SJCRH30 (cell line): ENCODE data around the gene PDE6B. TPM values are rescaled to one million over a fixed set of nuclear protein-coding genes. Genes with fewer than 3 reads are reported as not detected.
"Not testable (repeated sequence)": the region's sequence is repeated elsewhere in the genome, so short reads cannot be mapped to it uniquely, and the experiment has no call there.

Experiments used
- DNase-seq, 2 experiments: peaks; one replicate each; pipeline ENCODE4 v3.0.0-alpha.2; 2015 to 2020
- H3K27ac ChIP-seq: fragments of 250-450 bp; sonication (Bioruptor Pico); 2 replicates; pipeline ENCODE4 v1.5.1; 2020; ENCODE audit warnings: mild to moderate bottlenecking, moderate library complexity
- H3K27me3 ChIP-seq: fragments of 250-450 bp; sonication (Bioruptor Pico); 2 replicates; pipeline ENCODE4 v1.5.1; 2020; ENCODE audit warnings: mild to moderate bottlenecking, moderate library complexity
- H3K36me3 ChIP-seq: fragments of 250-450 bp; sonication (Bioruptor Pico); 2 replicates; pipeline ENCODE4 v1.5.1; 2020; ENCODE audit warnings: mild to moderate bottlenecking, moderate library complexity
- H3K4me1 ChIP-seq: fragments of 250-450 bp; sonication (Bioruptor Pico); 2 replicates; pipeline ENCODE4 v1.5.1; 2020; ENCODE audit warnings: mild to moderate bottlenecking, moderate library complexity
- H3K4me3 ChIP-seq: fragments of 250-450 bp; sonication (Bioruptor Pico); 2 replicates; pipeline ENCODE4 v1.5.1; 2020; ENCODE audit warnings: mild to moderate bottlenecking, moderate library complexity
- H3K9me3 ChIP-seq: fragments of 250-450 bp; sonication (Bioruptor Pico); replicated peaks from 2 replicates; pipeline ENCODE4 v1.5.1; 2020; ENCODE audit warnings: mild to moderate bottlenecking, moderate library complexity
- total RNA-seq: library from RNA; depleted of rRNA; stranded (reverse); fragments of >200 nt; shearing (Covaris generic); gene quantifications from 2 replicates; pipeline ENCODE4 v1.2.3, GENCODE V29; 2014

PDE6B gene
- total RNA-seq, 1 experiment from 2014 or later: not detected

GRCh38 chr4:661231-661630 is 35.9 kb downstream of the PDE6B start:
- H3K27me3 ChIP-seq: no peaks in the 10 kb centered on the region
- no peaks in the 10 kb centered on the region for H3K4me1 ChIP-seq
- no peaks in the 10 kb centered on the region for H3K36me3 ChIP-seq
- no peak for DNase-seq
- no peaks in the 10 kb centered on the region for H3K9me3 ChIP-seq
- no peak overlapping the region for H3K4me3 ChIP-seq
- H3K27ac ChIP-seq: no peak overlapping the region

DNA sequence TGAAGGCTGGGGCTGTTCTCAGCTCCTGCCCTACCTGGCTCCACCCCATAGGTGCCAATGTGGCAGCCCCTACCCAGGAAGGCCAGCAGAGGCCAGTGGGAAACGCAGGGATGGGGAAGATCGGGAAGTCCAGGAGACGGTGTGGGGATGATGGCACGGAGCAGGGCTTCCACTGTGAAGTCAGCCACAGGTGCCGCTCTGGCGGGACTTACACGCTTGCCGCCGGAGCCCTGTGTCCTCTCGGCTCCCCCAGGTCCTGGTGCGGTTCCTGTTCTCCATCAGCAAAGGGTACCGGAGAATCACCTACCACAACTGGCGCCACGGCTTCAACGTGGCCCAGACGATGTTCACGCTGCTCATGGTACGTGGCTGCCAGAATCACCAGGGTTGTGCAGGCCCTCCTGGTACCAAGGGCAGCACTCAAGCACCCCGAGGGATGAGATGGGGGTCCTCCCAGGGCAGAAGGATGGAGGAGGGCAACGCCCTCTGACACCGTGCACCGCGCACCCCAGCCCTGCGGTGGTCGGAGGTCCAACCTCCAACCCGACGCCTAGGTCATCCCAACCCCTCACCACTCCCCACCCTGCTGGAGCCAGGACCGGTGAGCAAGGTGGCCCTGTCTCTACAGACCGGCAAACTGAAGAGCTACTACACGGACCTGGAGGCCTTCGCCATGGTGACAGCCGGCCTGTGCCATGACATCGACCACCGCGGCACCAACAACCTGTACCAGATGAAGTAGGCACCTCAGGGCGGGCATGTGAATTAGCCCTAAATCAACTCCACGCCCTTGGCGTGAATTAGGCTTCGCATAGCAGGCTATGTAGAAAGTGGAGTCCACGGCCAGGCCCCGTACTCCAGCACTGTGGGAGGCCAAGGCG is 36.7 kb downstream of the PDE6B start:
- no peak for DNase-seq
- no peak overlapping the region for H3K4me3 ChIP-seq
- H3K4me1 ChIP-seq: no peaks in the 10 kb centered on the region
- no peaks in the 10 kb centered on the region for H3K9me3 ChIP-seq
- no peak overlapping the region for H3K27ac ChIP-seq
- no peaks in the 10 kb centered on the region for H3K27me3 ChIP-seq
- H3K36me3 ChIP-seq: no peaks in the 10 kb centered on the region

GRCh38 chr4:663046-663437 is 37.7 kb downstream of the PDE6B start:
- H3K4me1 ChIP-seq: no peaks in the 10 kb centered on the region
- no peak for DNase-seq
- H3K27me3 ChIP-seq: no peaks in the 10 kb centered on the region
- no peak overlapping the region for H3K27ac ChIP-seq
- no peaks in the 10 kb centered on the region for H3K9me3 ChIP-seq
- H3K4me3 ChIP-seq: no peak overlapping the region
- no peaks in the 10 kb centered on the region for H3K36me3 ChIP-seq

GRCh38 chr4:663438-664428 is 38.4 kb downstream of the PDE6B start:
- no peaks in the 10 kb centered on the region for H3K4me1 ChIP-seq
- H3K27me3 ChIP-seq: no peaks in the 10 kb centered on the region
- no peak overlapping the region for H3K27ac ChIP-seq
- DNase-seq: no peak
- no peaks in the 10 kb centered on the region for H3K36me3 ChIP-seq
- no peaks in the 10 kb centered on the region for H3K9me3 ChIP-seq
- H3K4me3 ChIP-seq: no peak overlapping the region

DNA sequence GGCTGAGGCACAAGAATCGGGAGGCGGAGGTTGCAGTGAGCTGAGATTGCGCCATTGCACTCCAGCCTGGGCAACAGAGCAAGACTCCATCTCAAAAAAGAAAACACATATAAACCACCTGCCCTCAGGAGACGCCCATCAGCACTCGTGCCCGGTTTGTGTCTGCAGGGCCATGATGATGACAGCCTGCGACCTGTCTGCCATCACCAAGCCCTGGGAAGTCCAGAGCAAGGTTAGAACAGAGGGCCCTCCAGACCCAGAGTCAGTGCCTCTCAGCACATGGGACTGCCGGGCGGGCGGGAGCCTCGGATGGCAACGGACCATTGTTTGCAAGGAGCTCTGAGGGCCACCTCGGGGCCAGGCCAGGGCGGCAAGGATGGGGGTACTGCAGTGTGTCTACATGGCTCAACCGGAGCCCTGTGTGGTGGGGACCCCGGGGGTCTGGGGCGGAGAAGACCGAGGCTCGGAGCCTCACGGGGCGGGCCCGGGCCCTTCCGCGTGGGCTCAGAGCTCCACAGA is 39.4 kb downstream of the PDE6B start:
- no peak for DNase-seq
- no peaks in the 10 kb centered on the region for H3K36me3 ChIP-seq
- no peak overlapping the region for H3K4me3 ChIP-seq
- H3K27me3 ChIP-seq: no peaks in the 10 kb centered on the region
- no peak overlapping the region for H3K27ac ChIP-seq
- no peaks in the 10 kb centered on the region for H3K4me1 ChIP-seq
- no peaks in the 10 kb centered on the region for H3K9me3 ChIP-seq

GRCh38 chr4:665381-665750 is 40.0 kb downstream of the PDE6B start:
- H3K4me3 ChIP-seq: no peak overlapping the region

DNA sequence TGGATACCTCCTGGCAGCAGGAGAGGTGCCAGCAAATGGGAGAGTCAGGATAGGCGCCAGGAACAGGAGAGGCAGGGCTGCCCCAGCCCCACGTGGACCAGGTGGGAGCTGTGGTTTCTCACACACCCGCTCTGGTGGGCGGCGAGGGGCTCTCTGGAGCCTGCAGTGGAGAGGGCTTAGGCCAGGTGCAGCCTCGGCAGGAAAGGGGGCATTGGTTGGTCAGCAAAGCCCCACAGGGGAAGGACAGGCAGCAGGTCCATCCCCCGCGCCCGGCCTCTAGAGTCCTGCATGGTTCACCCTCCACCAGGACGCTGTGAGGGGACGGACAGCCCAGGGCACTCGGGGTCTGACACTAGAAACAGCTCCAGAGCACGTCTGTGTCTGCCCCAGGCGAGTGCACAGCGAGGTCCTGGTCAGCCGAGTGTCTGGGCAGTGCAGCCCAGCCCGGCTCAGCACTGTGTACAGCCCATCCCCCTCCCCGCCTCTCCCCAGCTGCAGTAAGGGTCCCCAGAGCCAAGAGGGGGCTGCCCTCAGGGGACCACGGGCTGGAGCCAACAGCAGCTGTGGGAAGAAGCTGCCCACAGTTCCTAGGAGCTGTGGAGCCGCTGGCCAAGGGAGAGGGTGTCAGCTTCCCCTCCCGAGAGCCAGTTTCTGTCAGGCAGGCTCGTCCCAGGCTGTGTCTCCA is 40.5 kb downstream of the PDE6B start:
- DNase-seq: peak in 1 of 2 experiments; percentile 24
- Histone ChIP-seq H3K27me3 (no peaks in the 10 kb centered on the region), H3K4me3 (no peak overlapping the region), H3K27ac (no peak overlapping the region), H3K9me3 (no peaks in the 10 kb centered on the region), H3K4me1 (no peaks in the 10 kb centered on the region), H3K36me3 (peaks cover 4% of the 10 kb centered on the region; the same call in 1 of the 2 replicates)

More at GRCh38 chr4:665381-665750, 40.0 kb downstream of the PDE6B start:
- H3K27ac ChIP-seq: no peak overlapping the region
- no peaks in the 10 kb centered on the region for H3K27me3 ChIP-seq
- no peaks in the 10 kb centered on the region for H3K9me3 ChIP-seq
- no peaks in the 10 kb centered on the region for H3K4me1 ChIP-seq
- no peak for DNase-seq
- H3K36me3 ChIP-seq: no peaks in the 10 kb centered on the region

- H3K9me3 ChIP-seq: no peaks in the 10 kb centered on the region
- H3K27ac ChIP-seq: no peak overlapping the region
- no peak for DNase-seq
- H3K4me3 ChIP-seq: no peak overlapping the region
- H3K4me1 ChIP-seq: no peaks in the 10 kb centered on the region
- H3K27me3 ChIP-seq: no peaks in the 10 kb centered on the region
- H3K36me3 ChIP-seq: peaks cover 9% of the 10 kb centered on the region
Observed at GRCh38 chr4:666436-666810, 41.0 kb downstream of the PDE6B start.

DNA sequence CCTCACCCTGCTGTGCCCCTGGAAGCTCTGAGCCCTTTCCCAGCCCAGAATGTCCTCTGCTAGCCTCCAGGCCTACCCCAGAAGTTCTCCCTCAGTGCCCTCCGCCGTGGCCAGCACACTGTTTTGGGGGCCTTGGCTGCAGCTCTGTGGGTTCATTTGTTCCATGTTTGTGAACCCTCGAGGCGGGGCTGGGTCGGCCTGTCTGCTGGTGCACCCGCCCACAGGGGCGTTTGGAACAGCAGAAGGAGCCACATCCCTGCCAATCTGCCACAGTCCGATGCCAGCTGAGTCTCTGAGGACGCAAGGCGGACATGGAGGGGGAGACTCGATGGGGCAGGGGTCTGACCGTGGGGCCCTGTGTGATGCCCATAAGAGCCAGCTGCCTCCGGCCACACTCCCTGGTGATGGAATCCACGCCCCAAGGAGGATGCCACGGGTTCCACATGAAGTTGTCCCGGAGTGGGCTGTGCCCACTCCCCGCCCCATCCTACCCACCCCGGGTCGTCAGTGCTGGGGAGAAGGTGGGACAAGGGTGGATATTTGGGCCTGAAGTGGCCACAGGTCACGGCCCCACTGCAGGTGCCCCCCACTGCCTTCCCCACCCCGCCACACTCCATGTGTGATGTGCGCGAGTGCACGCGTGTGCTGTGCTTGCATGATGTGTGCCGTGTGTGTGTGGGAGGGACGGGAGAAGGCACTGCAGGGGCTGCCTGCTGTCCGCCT is 41.6 kb downstream of the PDE6B start:
- Histone ChIP-seq H3K36me3 (peaks cover 15% of the 10 kb centered on the region), H3K27me3 (no peaks in the 10 kb centered on the region), H3K27ac (no peak overlapping the region), H3K9me3 (no peaks in the 10 kb centered on the region), H3K4me3 (no peak overlapping the region), H3K4me1 (no peaks in the 10 kb centered on the region)
- no peak for DNase-seq

DNA sequence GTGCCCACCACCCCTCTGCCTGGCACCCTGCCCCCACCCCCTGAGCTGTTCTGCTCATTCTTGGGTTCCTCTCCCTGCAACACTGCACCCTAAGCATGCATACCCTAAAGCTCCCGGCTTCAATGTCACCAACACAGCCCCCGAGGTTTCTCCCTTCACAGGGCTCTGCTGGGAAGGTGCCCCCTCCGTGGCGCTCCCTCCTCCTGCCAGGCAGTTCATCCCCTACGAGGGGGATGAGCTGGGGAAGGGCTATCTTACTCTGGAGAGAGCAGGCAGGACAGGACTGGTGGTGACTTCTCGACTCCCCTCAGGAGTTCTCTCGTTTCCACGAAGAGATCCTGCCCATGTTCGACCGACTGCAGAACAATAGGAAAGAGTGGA is 42.2 kb downstream of the PDE6B start:
- Histone ChIP-seq H3K27me3 (no peaks in the 10 kb centered on the region), H3K4me3 (no peak overlapping the region), H3K27ac (no peak overlapping the region), H3K9me3 (no peaks in the 10 kb centered on the region), H3K4me1 (no peaks in the 10 kb centered on the region), H3K36me3 (peaks cover 19% of the 10 kb centered on the region)
- no peak for DNase-seq

GRCh38 chr4:668219-668618 is 42.8 kb downstream of the PDE6B start:
- DNase-seq, H3K9me3 ChIP-seq, H3K27me3 ChIP-seq, H3K4me3 ChIP-seq, H3K27ac ChIP-seq, H3K4me1 ChIP-seq: not testable (repeated sequence)
- H3K36me3 ChIP-seq: peaks cover 25% of the 10 kb centered on the region

GRCh38 chr4:669806-670559 is 44.6 kb downstream of the PDE6B start:
- H3K4me1 ChIP-seq, DNase-seq, H3K27ac ChIP-seq, H3K4me3 ChIP-seq, H3K9me3 ChIP-seq, H3K27me3 ChIP-seq: not testable (repeated sequence)
- peaks cover 25% of the 10 kb centered on the region for H3K36me3 ChIP-seq

DNA sequence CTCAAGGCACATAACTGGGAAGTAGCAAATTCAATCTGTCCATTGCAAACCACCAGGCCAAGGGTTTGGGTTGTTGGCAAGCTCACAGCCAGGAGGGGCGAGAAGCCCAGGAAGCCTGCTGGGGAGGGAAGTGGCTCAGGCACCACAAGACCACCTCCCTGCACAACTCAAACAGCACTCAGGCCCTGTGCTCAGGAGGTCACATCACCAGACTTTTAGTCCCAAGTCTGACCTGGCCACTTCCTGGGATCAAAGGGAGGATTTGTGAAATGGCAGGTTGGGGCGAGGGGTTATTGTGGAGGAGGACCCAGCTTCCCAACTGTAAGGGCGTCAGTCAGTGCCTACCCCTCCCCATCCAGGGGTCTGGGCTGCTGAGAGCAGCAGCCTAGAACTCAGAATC is 46.4 kb downstream of the PDE6B start:
- peaks cover 25% of the 10 kb centered on the region for H3K36me3 ChIP-seq
- H3K4me3 ChIP-seq: no peak overlapping the region
- H3K9me3 ChIP-seq: no peaks in the 10 kb centered on the region
- no peak for DNase-seq
- no peaks in the 10 kb centered on the region for H3K27me3 ChIP-seq
- H3K27ac ChIP-seq: no peak overlapping the region
- H3K4me1 ChIP-seq: peaks cover 16% of the 10 kb centered on the region
